ENCODE measurements around the gene MBOAT1.

DNA sequence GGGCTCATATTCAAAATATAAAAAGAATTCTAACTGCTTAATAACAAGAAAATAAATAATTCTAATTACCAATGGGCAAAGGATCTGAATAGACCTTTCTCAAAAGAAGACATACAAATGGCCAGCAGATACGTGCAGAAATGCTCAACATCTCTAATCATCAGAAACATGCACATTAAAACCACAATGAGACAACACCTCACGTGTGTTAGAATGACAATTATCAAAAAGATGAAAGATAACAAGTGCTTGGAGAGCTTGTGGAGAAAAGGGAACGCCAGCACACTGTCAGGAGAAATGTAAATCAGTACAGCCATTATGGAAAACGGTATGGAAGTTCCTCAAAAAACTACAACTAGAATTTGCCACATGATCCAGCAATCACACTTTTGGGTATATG, 53.6 kb downstream of the MBOAT1 start:
- no peak for TF ChIP-seq POLR2A (IDR thresholded peaks at IDR 0.05)
- no peak for TF ChIP-seq CTCF (IDR thresholded peaks at IDR 0.05)
